Activated naive CD4-positive, alpha-beta T cell treated with anti-CD3 and anti-CD28 coated beads, Interleukin-2, amount 50 U/mL, for 72 hours (primary cell): ENCODE data around the gene BBIP1. TPM values are rescaled to one million over a fixed set of nuclear protein-coding genes. Genes with fewer than 3 reads are reported as not detected.

Experiments
- total RNA-seq, 2 donors: library from RNA; stranded (reverse); gene quantifications; one replicate each; pipeline ENCODE4 v1.2.3, GENCODE V29; 2022

BBIP1 gene
- total RNA-seq, 2 donors from 2014 or later = 32.1 to 51.8 TPM

Other genes with a start within 250 kb of the BBIP1 start
- 100 to 1,000 TPM in 1 of 2 donors, 10 to 100 TPM in 1; 94.9 to 159 TPM for gene PDCD4, start 47.3 kb downstream of the BBIP1 start, total RNA-seq
- gene SHOC2, start 424 bp upstream of the BBIP1 start, total RNA-seq = 10 to 100 TPM; 33.7 to 35.9 TPM
- gene ADRA2A, start 157.8 kb upstream of the BBIP1 start, total RNA-seq = not detected